GM21526 (cell line): ENCODE measurements around the gene JPT1.
A peak's percentile ranks its signal among the peaks of the same experiment; 100 is the strongest.
"Not testable (repeated sequence)": the region's sequence is repeated elsewhere in the genome, so short reads cannot be mapped to it uniquely, and the experiment has no call there.

Source experiments
- ATAC-seq: cut with Tn5 transposase; IDR thresholded peaks from one replicate; pipeline ENCODE4 v1.9.1; 2021; ENCODE audit warnings: moderate library complexity; ENCODE audit not compliant: unreplicated experiment, low FRiP score

Gene JPT1

GRCh38 chr17:75154195-75155106 is at the start of gene JPT1:
Gene JPT1 (minus strand): TSS chr17:75154512. CDS start chr17:75154397, 115 bp downstream.
- ATAC-seq: peak; percentile 80

GRCh38 chr17:75199886-75200618 is 45.7 kb upstream of the JPT1 start:
- ATAC-seq: no peak

GRCh38 chr17:75194879-75195278 is 40.6 kb upstream of the JPT1 start:
- ATAC-seq: no peak

- ATAC-seq: no peak
Observed at GRCh38 chr17:75191584-75191983, 37.3 kb upstream of the JPT1 start.

GRCh38 chr17:75188614-75189013 is 34.3 kb upstream of the JPT1 start:
- ATAC-seq: no peak

GRCh38 chr17:75183999-75184884 is 29.9 kb upstream of the JPT1 start:
- ATAC-seq: no peak

GRCh38 chr17:75182569-75183436 is 28.5 kb upstream of the JPT1 start, which contains the start of gene SUMO2:
Gene SUMO2 (minus strand): TSS chr17:75182959. CDS start chr17:75182834, 125 bp downstream.
- peak; percentile 60 for ATAC-seq

- peak; percentile 21 for ATAC-seq
Observed at GRCh38 chr17:75182319-75182568, 27.9 kb upstream of the JPT1 start.

- ATAC-seq: no peak
Observed at GRCh38 chr17:75181608-75182318, 27.5 kb upstream of the JPT1 start.

GRCh38 chr17:75181110-75181509 is 26.8 kb upstream of the JPT1 start:
- no peak for ATAC-seq

- no peak for ATAC-seq
Observed at GRCh38 chr17:75178453-75178852, 24.1 kb upstream of the JPT1 start.

- ATAC-seq: no peak
Observed at GRCh38 chr17:75176625-75177024, 22.3 kb upstream of the JPT1 start.

- no peak for ATAC-seq
Observed at GRCh38 chr17:75174996-75175395, 20.7 kb upstream of the JPT1 start.

- no peak for ATAC-seq
Observed at GRCh38 chr17:75173526-75173925, 19.2 kb upstream of the JPT1 start.

- ATAC-seq: no peak
Observed at GRCh38 chr17:75168998-75169397, 14.7 kb upstream of the JPT1 start.

GRCh38 chr17:75164606-75165005 is 10.3 kb upstream of the JPT1 start:
- ATAC-seq: not testable (repeated sequence)

- ATAC-seq: no peak
Observed at GRCh38 chr17:75163074-75163473, 8.8 kb upstream of the JPT1 start.

GRCh38 chr17:75160211-75160610 is 5.9 kb upstream of the JPT1 start:
- no peak for ATAC-seq
